ENCODE data around the gene IRF7.

The IRF7 gene

GRCh38 chr11:646214-646613 is 30.5 kb upstream of the IRF7 start:
- TF ChIP-seq, protein P1, sequence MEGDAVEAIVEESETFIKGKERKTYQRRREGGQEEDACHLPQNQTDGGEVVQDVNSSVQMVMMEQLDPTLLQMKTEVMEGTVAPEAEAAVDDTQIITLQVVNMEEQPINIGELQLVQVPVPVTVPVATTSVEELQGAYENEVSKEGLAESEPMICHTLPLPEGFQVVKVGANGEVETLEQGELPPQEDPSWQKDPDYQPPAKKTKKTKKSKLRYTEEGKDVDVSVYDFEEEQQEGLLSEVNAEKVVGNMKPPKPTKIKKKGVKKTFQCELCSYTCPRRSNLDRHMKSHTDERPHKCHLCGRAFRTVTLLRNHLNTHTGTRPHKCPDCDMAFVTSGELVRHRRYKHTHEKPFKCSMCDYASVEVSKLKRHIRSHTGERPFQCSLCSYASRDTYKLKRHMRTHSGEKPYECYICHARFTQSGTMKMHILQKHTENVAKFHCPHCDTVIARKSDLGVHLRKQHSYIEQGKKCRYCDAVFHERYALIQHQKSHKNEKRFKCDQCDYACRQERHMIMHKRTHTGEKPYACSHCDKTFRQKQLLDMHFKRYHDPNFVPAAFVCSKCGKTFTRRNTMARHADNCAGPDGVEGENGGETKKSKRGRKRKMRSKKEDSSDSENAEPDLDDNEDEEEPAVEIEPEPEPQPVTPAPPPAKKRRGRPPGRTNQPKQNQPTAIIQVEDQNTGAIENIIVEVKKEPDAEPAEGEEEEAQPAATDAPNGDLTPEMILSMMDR (IDR thresholded peaks at IDR 0.05; ENCODE audit: insufficient read depth, low read depth, low read length, missing control alignments), result no peak
- no peak for DNase-seq (ENCODE audit: low read depth)
- H3K4me3 ChIP-seq (ENCODE audit: low read length), result no peak overlapping the region

DNA sequence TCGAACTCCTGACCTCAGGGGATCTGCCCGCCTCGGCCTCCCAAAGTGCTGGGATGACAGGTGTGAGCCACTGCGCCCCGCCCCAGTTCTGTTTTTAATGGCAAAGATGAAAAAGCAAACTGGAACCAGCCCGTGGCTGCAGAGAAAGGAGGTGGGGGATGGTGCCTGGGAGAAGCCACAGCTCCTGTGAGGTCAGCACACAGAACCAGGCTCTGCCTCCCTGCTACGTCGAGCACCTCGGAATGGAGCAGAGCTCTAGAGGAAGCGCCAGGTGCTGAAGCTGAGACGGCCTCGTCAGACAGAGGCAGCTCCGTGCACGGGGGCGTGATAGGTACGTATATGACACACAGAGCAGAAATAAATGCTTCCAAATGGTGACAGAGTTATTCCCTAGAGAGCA is 29.8 kb upstream of the IRF7 start:
- no peak for DNase-seq (ENCODE audit: low read depth)
- H3K4me3 ChIP-seq (ENCODE audit: low read length), result no peak overlapping the region
- TF ChIP-seq, protein P1 (IDR thresholded peaks at IDR 0.05; ENCODE audit: insufficient read depth, low read depth, low read length, missing control alignments), result no peak

DNA sequence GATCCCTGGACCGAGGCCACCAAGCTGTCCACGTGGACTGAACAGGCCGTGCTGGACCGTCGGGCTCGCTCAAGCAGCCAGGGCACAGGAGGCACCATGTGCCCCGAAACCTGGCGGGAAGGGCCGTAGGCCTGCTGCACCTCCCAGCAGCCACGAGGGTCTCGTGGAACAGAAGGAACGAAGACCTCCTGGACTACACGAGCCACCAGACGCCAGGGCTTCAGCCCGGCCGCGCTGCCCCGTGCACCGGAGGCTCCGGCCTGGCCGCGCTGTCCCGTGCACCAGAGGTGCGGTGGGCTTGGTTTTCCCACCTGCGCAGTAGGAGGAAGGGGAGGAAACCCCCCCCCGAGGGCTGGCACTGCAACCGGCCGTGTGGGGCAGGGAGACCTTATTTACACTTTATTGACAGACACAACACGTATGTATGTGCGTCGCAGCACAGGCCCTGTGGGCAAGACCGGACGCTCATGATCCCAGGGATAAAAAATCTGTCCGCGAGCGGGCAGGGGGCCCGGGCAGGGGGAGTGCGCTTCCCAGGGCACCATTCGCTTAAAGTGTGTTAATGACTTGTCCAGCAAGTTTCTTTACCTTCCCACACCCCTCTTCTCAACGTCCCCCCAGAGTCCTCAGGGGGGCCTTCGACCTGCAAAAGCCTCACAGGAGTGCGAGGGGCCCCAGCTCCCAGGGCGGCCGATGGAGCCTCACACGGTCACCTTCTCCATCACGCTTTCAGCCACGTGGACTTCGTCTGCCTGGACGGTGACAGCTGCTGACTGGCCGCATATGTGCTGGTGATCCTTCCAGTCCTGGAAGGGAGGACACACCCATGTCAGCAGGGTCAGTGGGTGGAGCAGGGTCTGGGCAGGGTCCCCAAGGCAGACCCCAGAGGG is 28.3 kb upstream of the IRF7 start:
- DNase-seq (ENCODE audit: low read depth), result no peak
- TF ChIP-seq, protein P1 (IDR thresholded peaks at IDR 0.05; ENCODE audit: insufficient read depth, low read depth, low read length, missing control alignments), result no peak
- H3K4me3 ChIP-seq (ENCODE audit: low read length), result no peak overlapping the region

- H3K4me3 ChIP-seq (ENCODE audit: low read length), result no peak overlapping the region
- TF ChIP-seq, protein P1 (IDR thresholded peaks at IDR 0.05; ENCODE audit: insufficient read depth, low read depth, low read length, missing control alignments), result no peak
- DNase-seq (ENCODE audit: low read depth), result no peak
Measured at GRCh38 chr11:643366-643765, 27.6 kb upstream of the IRF7 start.

GRCh38 chr11:641806-642370 is 26.1 kb upstream of the IRF7 start:
- TF ChIP-seq, protein P1 (IDR thresholded peaks at IDR 0.05; ENCODE audit: insufficient read depth, low read depth, low read length, missing control alignments), result no peak
- DNase-seq (ENCODE audit: low read depth), result no peak
- no peak overlapping the region for H3K4me3 ChIP-seq (ENCODE audit: low read length)

- DNase-seq (ENCODE audit: low read depth), result no peak
- no peak overlapping the region for H3K4me3 ChIP-seq (ENCODE audit: low read length)
- TF ChIP-seq, protein P1 (IDR thresholded peaks at IDR 0.05; ENCODE audit: insufficient read depth, low read depth, low read length, missing control alignments), result no peak
Measured at GRCh38 chr11:640021-640706, 24.4 kb upstream of the IRF7 start.
